ENCODE data around the gene COX14. TPM values are rescaled to one million over a fixed set of nuclear protein-coding genes. Genes with fewer than 3 reads are reported as not detected.

Gene COX14
- total RNA-seq, 1 experiment from 2014 or later = 31.9 TPM

DNA sequence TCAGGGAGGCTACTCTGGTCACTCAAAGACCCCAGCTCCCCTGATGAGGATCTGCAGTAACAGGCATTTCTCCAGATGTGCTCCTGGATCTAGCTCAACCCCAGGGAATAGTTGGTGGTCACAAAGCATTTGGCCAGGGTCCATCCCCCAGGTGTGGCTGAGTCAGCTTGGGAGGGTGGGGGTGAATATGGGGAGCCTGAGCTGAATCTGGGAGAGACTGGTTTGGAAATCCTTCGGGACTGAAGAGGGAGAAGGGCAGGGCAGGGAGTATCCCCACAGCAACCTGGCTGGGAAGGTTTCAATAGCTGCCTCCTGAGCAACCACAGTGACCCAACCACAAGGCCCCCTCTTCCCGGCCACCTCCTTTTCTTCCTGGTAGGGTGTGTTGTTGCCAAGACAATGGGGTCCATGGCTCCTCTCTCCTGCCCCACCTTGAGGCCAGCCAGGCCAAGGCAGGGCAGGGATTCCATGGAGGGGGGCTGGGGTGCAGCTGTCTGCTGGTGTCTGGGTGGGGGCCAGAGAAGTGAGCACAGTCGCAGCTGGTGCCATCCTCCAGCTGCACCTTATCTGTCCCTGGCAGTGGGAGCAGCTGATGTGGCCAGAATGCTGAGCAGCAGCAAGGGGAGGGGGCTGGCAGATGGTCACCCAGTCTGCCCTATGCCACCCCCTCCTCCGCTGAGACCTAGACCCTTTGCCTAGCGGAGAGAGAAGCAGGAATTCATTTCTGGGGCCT lies 49.1 kb upstream of the COX14 start:
- H2AK5ac ChIP-seq (ENCODE audit: insufficient read length, low read length) = no peak overlapping the region
- Mint-ChIP-seq H3K9me3 (no peaks in the 10 kb centered on the region), H3K36me3 (ENCODE audit: insufficient read depth in 1 of 3, low read depth in 3 of 3) (no peaks in the 10 kb centered on the region), H3K4me1 (peaks cover 0 to 6% of the 10 kb centered on the region in 2 experiments; a peak in 2 of 4 replicates), H3K27me3 (ENCODE audit: low read depth) (peaks cover 63% of the 10 kb centered on the region), H3K27ac (no peak overlapping the region), H3K4me3 (no peak overlapping the region)
- H3K56ac ChIP-seq (ENCODE audit: insufficient read length, low read depth, low read length) = no peak overlapping the region
- H2BK5ac ChIP-seq (ENCODE audit: insufficient read length, low read length) = no peak overlapping the region
- TF ChIP-seq CTCF (conservative IDR thresholded peaks at IDR 0.05) = no peak
- H3K27ac ChIP-seq (ENCODE audit: insufficient read length, low read depth, low read length) = no peak overlapping the region
- H4K8ac ChIP-seq (replicated peaks; ENCODE audit: insufficient read length, low read depth, low read length) = no peak overlapping the region
- no peak overlapping the region for H3T11ph ChIP-seq (ENCODE audit: low read length)
- H2BK15ac ChIP-seq (ENCODE audit: low read depth, low read length) = no peak overlapping the region
- H3K9me3 ChIP-seq (ENCODE audit: control insufficient read depth, low read depth, low read length) = no peaks in the 10 kb centered on the region
- no peak overlapping the region for H2BK20ac ChIP-seq (ENCODE audit: low read depth, low read length, poor library complexity, severe bottlenecking)
- no peaks in the 10 kb centered on the region for H3K23me2 ChIP-seq (ENCODE audit: insufficient read length, low read depth, low read length, poor library complexity, severe bottlenecking)
- H3K79me2 ChIP-seq (ENCODE audit: insufficient read depth, low read length) = no peaks in the 10 kb centered on the region
- H2BK120ac ChIP-seq (ENCODE audit: low read depth, low read length, poor library complexity, severe bottlenecking) = no peak overlapping the region
- H3K23ac ChIP-seq (ENCODE audit: insufficient read length, low read depth, low read length) = no peak overlapping the region
- H2AFZ ChIP-seq (ENCODE audit: low read length) = no peak overlapping the region
- H3K4ac ChIP-seq (ENCODE audit: low read depth, low read length) = no peak overlapping the region
- no peak overlapping the region for H3K4me2 ChIP-seq (ENCODE audit: insufficient read depth, insufficient read length, low read length)
- H4K5ac ChIP-seq (ENCODE audit: insufficient read length, low read depth, low read length) = no peak overlapping the region
- no peaks in the 10 kb centered on the region; the same call in 1 of the 2 replicates for H3K4me1 ChIP-seq (ENCODE audit: insufficient read depth, low read length)
- H3K79me1 ChIP-seq (ENCODE audit: insufficient read depth, low read depth, low read length, poor library complexity, severe bottlenecking) = no peaks in the 10 kb centered on the region
- H3K14ac ChIP-seq (ENCODE audit: insufficient read depth, low read length) = no peak overlapping the region
- WGBS (ENCODE audit: extremely low coverage, insufficient read length, low lambda C conversion rate) = no CpG with 5 or more reads among the region's 5 CpGs
- H4K91ac ChIP-seq (ENCODE audit: insufficient read length, low read depth, low read length) = no peak overlapping the region
- H4K20me1 ChIP-seq (ENCODE audit: control insufficient read depth, insufficient read depth, insufficient read length) = no peaks in the 10 kb centered on the region
- peaks cover 19% of the 10 kb centered on the region; the same call in 1 of the 2 replicates for H3K27me3 ChIP-seq (ENCODE audit: insufficient read depth, low read length)
- no peak overlapping the region for H3K9ac ChIP-seq (ENCODE audit: extremely low read depth, insufficient read length, low read length)
- H2BK12ac ChIP-seq (ENCODE audit: insufficient read length, low read depth, low read length) = no peak overlapping the region
- DNase-seq = no peak
- H3K18ac ChIP-seq (ENCODE audit: insufficient read length, low read depth, low read length) = no peak overlapping the region

All from H9 (cell line).